Duodenal mucosa (tissue), 2 donors: ENCODE data around the gene RNU1-3.
"Not testable (repeated sequence)": the region's sequence is repeated elsewhere in the genome, so short reads cannot be mapped to it uniquely, and the experiment has no call there.

Source experiments
- H3K27ac ChIP-seq: one replicate; pipeline ENCODE4 v1.7.0; 2013; ENCODE audit warnings: low read depth, low read length
- H3K27me3 ChIP-seq, 2 donors: one replicate each; pipeline ENCODE4 v1.7.0; 2013; ENCODE audit warnings: low read length in 2 of 2, control low read depth in 1 of 2; ENCODE audit not compliant: insufficient read depth in 2 of 2, control insufficient read depth in 1 of 2
- H3K36me3 ChIP-seq, 2 donors: one replicate each; pipeline ENCODE4 v1.7.0; 2013; ENCODE audit warnings: low read length in 2 of 2, control low read depth in 1 of 2; ENCODE audit not compliant: insufficient read depth in 2 of 2, control insufficient read depth in 1 of 2
- H3K4me1 ChIP-seq, 2 donors: one replicate each; pipeline ENCODE4 v1.7.0; 2013; ENCODE audit warnings: low read length in 2 of 2, control low read depth in 1 of 2; ENCODE audit not compliant: insufficient read depth in 2 of 2, control insufficient read depth in 1 of 2
- H3K4me3 ChIP-seq, 2 donors: one replicate each; pipeline ENCODE4 v1.7.0; 2013; ENCODE audit warnings: low read length in 2 of 2, low read depth in 1 of 2
- H3K9ac ChIP-seq, 2 donors: one replicate each; pipeline ENCODE4 v1.7.0; 2013; ENCODE audit warnings: low read length in 2 of 2, low read depth in 1 of 2
- H3K9me3 ChIP-seq, 2 donors: one replicate each; pipeline ENCODE4 v1.7.0; 2013; ENCODE audit warnings: low read length in 2 of 2, control low read depth in 1 of 2; ENCODE audit not compliant: control insufficient read depth in 1 of 2

The RNU1-3 gene

DNA sequence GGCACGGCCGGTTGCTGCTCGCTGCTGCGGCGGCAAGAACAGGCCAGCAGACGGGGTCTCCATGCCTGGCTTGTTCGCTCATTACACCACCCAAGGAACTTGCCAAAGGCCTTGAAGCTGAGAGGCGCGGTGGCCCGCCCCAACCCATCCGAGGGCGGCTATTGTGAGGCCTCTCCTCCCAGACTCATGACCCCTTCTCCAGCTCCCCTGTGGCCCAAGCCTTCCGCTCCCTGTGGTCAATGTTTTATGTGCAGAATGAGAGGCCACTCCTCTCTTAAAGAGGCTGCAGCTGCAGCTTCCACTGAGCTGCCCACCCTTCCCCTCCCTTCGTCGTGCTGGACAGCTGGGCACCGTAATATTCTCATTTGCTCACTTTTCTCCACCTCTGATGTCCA lies 27.6 kb upstream of the RNU1-3 start:
- H3K4me3 ChIP-seq, H3K27ac ChIP-seq, H3K4me1 ChIP-seq, H3K27me3 ChIP-seq, H3K9me3 ChIP-seq, H3K36me3 ChIP-seq, H3K9ac ChIP-seq: not testable (repeated sequence)

DNA sequence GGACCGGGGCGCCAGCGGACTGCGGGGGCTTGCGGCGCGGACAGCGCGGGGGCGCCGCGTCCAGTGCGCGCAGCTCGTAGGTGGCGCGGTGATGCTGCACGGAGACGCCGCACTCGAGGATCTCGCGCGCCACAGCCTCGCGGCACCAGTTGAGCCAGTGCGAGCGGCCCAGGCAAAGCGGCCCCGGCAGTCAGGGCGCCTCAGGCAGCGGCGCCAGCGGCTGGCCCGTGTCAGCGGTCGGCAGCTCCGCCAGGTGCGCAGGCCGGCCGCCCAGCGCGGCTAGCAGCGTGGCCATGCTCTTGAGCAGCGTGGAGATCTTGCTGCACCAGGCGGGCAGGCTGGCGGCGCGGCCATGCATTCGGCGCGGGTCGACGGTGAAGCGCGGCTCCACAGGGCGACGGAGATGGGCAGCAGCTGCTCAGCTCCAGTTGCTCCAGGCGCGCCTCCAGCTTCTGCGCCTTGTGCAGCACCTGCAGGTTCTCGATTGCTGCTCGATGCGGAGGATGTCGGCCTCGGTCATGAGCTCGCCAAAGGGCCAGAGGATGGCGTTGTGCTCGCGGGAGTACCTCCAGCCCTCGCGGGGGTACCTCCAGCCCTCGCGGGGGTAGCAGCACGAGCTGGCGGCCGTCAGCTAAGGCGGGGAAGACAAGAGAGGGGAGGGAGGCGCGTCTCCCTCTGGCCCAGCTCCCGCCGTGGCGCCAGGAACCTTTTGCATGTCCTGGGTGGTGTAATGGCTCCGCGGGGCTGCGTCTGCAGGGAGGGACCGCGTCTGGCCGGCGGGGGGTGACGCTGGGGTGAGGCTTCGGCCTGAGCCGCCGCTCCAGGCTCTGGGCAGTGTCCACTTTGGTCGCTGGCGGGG lies 26.9 kb upstream of the RNU1-3 start:
- not testable (repeated sequence) for H3K4me1 ChIP-seq, H3K9me3 ChIP-seq, H3K36me3 ChIP-seq, H3K27me3 ChIP-seq, H3K27ac ChIP-seq, H3K4me3 ChIP-seq, H3K9ac ChIP-seq

DNA sequence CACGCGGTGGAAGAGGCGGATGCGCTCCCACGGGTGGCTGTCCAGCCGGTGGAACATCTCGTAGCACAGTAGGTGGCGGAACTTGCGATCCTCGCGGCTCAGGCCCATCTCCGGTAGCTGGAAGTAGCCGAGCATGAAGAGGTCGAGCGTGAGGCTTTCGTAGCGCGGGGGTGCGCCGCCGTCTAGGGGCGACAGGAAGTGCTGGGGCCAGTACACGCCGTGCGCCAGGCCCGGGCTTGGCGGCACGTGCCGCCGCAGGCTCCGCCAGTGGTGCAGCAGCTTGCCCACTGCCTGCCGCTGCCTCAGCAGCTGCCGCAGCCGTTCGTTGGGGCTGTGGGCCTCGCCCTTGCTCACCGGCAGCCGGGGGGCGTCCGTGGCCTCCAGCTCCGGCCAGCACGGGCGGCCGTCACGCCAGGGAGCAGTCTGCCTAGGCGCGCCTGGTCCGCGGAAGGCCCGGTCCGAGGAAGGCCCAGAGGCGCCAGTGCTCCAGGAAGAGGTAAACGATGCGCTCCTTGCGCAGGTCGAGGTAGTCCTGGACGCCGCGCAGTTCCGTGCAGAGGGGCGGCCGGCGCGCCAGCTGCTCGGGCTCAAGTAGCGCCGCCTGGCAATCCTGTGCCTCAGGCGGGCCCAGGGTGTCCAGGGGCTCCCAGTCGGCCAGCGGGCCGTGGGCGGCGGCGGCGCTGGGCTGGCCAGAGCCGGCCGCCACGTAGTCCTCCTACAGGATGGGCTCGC lies 26.1 kb upstream of the RNU1-3 start:
- H3K4me1 ChIP-seq, H3K27me3 ChIP-seq, H3K27ac ChIP-seq, H3K4me3 ChIP-seq, H3K9me3 ChIP-seq, H3K9ac ChIP-seq, H3K36me3 ChIP-seq: not testable (repeated sequence)

DNA sequence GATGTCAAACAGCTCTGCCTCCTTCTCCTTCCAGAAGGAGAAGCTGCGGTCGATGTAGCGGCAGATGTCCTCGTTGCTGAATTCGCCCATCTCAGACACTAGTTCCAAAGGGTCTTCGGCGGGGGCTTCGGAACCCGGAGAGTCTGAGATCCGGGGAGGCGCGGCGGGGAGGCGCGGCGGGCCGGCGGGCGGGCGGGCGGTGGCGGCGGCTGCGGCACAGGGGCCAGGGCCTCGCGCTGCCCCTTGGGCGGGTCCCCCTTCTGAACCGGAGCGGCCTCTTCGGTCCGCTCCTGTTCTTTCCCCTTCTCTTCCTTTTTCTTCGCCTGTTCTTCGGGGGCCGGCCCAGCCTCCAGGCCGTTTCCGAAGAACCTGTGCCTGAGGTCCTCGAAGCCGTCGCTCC lies 25.5 kb upstream of the RNU1-3 start:
- H3K27me3 ChIP-seq, H3K9ac ChIP-seq, H3K4me1 ChIP-seq, H3K36me3 ChIP-seq, H3K4me3 ChIP-seq, H3K27ac ChIP-seq, H3K9me3 ChIP-seq: not testable (repeated sequence)

DNA sequence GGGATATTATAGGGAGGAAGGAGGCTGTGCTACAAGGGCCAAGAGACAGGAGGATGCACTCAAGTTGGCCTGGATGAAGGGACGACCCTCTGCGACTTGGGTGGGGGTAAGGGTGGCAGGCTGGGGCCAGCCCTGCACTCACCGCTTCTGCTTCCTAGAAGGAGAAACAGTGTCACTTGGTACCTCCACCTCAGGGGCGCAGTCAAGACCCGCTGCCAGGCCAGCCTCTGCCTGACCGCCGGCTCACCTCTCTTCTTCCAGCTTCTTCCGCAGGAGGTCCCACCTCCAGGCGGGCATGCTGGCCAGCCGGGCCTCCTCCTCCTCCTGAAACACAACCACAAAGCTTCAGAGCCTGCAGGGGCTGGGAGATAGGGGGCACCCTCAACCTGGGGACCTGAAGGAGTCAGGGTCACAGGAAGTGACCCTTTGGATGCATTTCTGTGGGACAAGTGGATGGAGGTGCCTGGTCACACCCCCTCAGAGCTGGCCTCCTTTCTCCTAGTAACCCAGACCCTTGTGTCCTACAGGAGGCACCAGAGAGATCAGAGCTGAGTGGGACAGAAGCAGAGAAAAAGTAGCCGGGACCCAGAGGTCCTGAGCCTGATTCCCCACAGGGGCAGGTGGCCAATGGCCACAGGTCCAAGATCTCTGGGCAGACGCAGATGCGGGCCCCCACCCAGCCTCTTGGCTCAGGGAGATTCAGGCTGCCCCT lies 24.4 kb upstream of the RNU1-3 start:
- not testable (repeated sequence) for H3K27ac ChIP-seq, H3K9ac ChIP-seq, H3K27me3 ChIP-seq

DNA sequence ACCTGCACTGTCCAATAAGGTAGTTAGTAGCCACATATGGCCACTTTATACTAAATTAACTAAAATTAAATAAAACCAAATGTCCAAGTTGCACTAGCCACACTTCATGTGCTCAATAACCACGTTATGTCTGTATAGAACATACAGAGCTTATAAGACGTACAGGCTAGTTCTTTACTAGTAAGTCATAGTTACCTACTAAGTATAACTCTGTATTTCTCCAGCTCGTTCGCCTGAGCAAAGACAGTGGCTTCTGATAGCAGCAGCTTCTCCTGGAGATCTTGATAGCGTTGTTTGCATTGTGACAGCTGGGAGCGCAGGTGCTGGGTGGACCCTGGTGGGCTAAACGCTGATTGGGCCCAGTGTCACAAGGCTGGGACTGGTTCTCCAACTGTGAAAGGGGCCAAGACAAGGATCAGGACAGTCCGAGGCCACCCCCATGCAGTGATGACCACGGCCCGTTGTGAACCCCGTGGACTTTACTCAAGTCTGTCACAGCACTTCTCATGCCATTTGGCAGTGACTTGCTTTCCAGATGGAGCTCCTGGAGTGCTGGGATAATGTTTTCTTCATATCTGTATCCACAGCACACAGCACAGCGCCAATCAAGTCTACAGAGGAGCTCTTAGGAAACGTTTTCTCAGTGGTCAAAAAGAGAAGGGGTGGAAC lies 20.5 kb upstream of the RNU1-3 start:
- H3K4me3 ChIP-seq, H3K9ac ChIP-seq, H3K27me3 ChIP-seq, H3K9me3 ChIP-seq, H3K27ac ChIP-seq, H3K4me1 ChIP-seq, H3K36me3 ChIP-seq: not testable (repeated sequence)

More for the DNA sequence above, 24.4 kb upstream of the RNU1-3 start:
- H3K4me3 ChIP-seq, H3K9me3 ChIP-seq, H3K36me3 ChIP-seq, H3K4me1 ChIP-seq: not testable (repeated sequence)

DNA sequence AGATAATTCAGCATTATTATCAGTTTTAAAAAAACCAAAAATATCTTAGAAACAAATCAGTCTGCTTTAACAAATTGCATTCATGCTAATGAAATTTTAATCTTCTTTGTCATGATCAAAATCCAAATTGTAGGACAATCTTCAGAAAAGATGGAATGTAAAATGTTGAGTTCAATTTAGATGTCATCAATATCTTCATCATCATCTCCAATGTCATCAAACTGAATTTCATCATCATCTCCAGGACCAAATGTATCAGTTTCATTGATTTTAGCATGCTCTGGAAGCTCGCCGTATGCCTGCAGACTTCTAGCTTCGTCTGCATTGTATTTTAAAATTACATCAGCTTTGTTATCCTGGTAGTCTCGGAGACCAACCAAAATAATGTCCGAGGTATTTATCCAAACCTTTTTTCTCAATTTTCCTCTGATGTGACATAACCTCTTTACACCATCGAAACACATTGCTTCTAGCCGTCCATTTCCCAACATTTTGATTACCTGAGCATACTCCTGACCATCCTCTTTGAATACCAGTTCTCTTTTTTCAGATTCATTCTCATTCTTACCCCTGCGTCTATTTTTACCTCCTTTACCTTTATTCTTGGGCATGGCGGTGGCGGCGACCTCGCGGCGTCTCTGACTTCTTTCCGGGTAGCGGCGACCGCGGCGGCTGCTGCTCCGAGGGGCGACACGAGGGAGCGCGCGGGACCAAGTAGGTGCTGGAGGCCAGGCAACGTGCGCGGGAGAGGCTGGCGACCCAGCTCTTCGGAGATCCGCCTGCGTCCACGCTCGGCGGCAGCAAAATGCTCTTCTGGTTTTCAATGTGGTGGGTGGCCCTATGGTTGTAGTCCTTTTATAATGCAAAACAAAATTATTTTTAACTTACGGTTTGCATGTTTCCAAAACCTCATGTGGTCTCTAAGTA lies 19.0 kb upstream of the RNU1-3 start:
- not testable (repeated sequence) for H3K27ac ChIP-seq, H3K4me3 ChIP-seq, H3K4me1 ChIP-seq, H3K27me3 ChIP-seq, H3K9ac ChIP-seq, H3K36me3 ChIP-seq, H3K9me3 ChIP-seq

DNA sequence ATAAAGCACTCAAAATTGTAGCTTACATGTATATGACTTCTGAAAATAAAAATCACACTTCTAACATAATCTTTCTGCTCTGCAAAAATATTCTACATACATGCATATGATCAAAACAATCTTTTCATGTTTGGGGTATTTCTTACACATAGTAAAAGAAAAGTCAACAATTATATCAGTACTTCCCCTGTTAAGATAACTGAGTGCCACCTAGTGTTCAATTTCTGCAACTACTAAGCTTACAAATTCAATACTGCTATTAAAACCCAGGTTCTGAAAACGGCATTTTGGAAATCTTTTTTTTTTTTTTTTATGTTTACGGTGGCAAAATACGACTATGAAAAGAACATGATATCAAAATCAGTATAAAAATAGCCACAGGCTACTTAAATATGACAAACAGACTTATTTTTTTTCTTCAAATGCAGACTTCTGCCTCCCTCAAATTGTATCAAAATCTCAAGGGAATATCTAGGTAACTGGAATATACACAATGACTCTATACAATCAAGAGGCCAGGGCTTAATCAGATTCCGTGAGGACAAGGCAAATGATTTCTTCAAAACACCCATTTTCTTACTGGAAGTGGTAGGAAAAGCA lies 18.1 kb upstream of the RNU1-3 start:
- H3K9me3 ChIP-seq, H3K27me3 ChIP-seq, H3K36me3 ChIP-seq, H3K27ac ChIP-seq, H3K9ac ChIP-seq, H3K4me3 ChIP-seq, H3K4me1 ChIP-seq: not testable (repeated sequence)

DNA sequence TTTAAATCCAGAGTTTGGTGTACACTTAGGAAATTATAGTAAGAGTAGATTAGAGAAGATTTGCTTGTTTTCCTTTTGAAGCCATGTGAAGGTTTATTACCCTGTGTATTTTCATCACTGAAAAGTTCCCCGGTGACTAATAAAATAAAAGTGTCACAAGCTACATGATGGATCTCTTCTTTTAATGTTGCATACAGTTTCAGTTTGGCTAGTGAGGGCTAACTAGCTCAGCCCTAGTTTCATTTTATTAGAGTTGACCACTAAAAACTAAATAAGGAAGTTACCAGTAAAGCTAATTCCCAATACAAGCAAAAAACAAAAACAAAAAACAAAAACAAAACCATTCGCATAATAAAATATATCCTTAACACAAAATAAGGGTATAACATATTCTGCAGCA lies 17.4 kb upstream of the RNU1-3 start:
- not testable (repeated sequence) for H3K36me3 ChIP-seq, H3K4me3 ChIP-seq, H3K9me3 ChIP-seq, H3K27me3 ChIP-seq, H3K4me1 ChIP-seq, H3K27ac ChIP-seq, H3K9ac ChIP-seq
